ENCODE measurements around the gene NKIRAS1.

DNA sequence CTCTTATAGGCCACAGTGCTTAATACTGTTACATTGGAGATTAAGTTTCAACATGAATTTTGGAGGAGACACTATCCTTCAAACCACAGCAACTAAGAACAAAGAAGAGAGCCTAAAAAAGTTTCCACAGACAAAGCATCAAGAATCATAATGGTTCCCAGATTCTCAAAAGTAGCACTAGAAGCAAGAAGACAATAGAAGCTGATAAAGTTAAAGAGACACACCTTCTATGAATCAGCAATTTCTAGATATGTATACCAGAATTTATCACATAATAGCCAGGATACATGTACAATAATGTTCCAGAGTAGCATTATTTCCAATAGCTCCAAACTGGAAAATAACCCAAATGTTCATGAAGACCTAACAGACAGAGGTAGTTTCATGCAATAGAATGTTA is 12.2 kb downstream of the NKIRAS1 start:
- no peak for TF ChIP-seq POLR2A (IDR thresholded peaks at IDR 0.05)
- TF ChIP-seq, protein P1, sequence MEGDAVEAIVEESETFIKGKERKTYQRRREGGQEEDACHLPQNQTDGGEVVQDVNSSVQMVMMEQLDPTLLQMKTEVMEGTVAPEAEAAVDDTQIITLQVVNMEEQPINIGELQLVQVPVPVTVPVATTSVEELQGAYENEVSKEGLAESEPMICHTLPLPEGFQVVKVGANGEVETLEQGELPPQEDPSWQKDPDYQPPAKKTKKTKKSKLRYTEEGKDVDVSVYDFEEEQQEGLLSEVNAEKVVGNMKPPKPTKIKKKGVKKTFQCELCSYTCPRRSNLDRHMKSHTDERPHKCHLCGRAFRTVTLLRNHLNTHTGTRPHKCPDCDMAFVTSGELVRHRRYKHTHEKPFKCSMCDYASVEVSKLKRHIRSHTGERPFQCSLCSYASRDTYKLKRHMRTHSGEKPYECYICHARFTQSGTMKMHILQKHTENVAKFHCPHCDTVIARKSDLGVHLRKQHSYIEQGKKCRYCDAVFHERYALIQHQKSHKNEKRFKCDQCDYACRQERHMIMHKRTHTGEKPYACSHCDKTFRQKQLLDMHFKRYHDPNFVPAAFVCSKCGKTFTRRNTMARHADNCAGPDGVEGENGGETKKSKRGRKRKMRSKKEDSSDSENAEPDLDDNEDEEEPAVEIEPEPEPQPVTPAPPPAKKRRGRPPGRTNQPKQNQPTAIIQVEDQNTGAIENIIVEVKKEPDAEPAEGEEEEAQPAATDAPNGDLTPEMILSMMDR (IDR thresholded peaks at IDR 0.05) = no peak

Measured in uterus (tissue), 2 donors.